ENCODE data around the gene MDFI. TPM values are rescaled to one million over a fixed set of nuclear protein-coding genes. Genes with fewer than 3 reads are reported as not detected.

The MDFI gene
- total RNA-seq, 1 donor from 2014 or later = 11.0 TPM

GRCh38 chr6:41623330-41623729 lies 14.9 kb upstream of the MDFI start:
- Histone ChIP-seq H3K36me3 (no peaks in the 10 kb centered on the region), H3K9me3 (no peaks in the 10 kb centered on the region), H3K27me3 (no peaks in the 10 kb centered on the region), H3K27ac (no peak overlapping the region), H3K4me1 (no peaks in the 10 kb centered on the region), H3K4me3 (no peak overlapping the region)
- intact Hi-C loops (cut with DNase I) = no loop called here
- no peak for DNase-seq
- TF ChIP-seq, protein P1, sequence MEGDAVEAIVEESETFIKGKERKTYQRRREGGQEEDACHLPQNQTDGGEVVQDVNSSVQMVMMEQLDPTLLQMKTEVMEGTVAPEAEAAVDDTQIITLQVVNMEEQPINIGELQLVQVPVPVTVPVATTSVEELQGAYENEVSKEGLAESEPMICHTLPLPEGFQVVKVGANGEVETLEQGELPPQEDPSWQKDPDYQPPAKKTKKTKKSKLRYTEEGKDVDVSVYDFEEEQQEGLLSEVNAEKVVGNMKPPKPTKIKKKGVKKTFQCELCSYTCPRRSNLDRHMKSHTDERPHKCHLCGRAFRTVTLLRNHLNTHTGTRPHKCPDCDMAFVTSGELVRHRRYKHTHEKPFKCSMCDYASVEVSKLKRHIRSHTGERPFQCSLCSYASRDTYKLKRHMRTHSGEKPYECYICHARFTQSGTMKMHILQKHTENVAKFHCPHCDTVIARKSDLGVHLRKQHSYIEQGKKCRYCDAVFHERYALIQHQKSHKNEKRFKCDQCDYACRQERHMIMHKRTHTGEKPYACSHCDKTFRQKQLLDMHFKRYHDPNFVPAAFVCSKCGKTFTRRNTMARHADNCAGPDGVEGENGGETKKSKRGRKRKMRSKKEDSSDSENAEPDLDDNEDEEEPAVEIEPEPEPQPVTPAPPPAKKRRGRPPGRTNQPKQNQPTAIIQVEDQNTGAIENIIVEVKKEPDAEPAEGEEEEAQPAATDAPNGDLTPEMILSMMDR (IDR thresholded peaks at IDR 0.05) = no peak
- ATAC-seq = no peak

DNA sequence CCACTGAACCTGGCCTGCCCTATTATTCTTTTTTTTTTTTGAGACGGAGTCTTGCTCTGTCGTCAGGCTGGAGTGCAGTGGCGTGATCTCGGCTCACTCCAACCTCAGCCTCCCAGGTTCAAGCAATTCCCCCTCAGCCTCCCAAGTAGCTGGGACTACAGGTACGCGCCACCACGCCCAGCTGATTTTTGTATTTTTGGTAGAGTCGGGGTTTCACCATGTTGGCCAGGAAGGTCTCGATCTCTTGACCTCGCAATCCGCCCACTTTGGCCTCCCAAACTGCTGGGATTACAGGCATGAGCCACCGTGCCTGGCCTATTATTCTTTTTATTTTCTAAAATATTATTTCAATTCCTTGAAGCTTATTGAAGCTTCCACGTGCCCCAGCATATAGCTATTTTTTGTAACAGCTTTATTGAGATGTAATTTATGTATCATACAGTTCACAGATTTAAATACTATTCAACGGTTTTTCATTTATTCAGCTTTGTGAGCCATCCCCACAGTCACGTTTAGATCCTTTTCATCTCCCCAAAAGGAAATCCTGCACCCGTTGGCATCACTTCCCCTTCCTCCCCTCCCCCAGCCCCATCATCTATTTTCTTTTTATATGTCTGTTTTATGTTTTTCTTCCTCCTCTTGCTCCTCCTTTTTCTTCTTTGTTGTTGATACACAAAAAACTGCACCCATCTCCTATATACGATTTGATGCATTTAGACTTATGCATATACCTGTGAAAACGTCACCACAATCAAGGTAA lies 13.5 kb upstream of the MDFI start:
- no peak for DNase-seq
- intact Hi-C loops (cut with DNase I) = no loop called here
- H3K27me3 ChIP-seq = no peaks in the 10 kb centered on the region
- no peaks in the 10 kb centered on the region for H3K36me3 ChIP-seq
- ATAC-seq = no peak
- TF ChIP-seq, protein P1 (IDR thresholded peaks at IDR 0.05) = no peak
- H3K9me3 ChIP-seq = no peaks in the 10 kb centered on the region
- H3K4me1 ChIP-seq = no peaks in the 10 kb centered on the region
- H3K27ac ChIP-seq = no peak overlapping the region
- no peak overlapping the region for H3K4me3 ChIP-seq

- ATAC-seq = no peak
These were observed 12.8 kb upstream of the MDFI start for GRCh38 chr6:41625442-41625841.

GRCh38 chr6:41626022-41626421 lies 12.2 kb upstream of the MDFI start:
- no peaks in the 10 kb centered on the region for H3K36me3 ChIP-seq
- no peaks in the 10 kb centered on the region for H3K9me3 ChIP-seq
- ATAC-seq (no peak), DNase-seq (no peak)
- no peak overlapping the region for H3K4me3 ChIP-seq
- H3K27me3 ChIP-seq = no peaks in the 10 kb centered on the region
- H3K27ac ChIP-seq = no peak overlapping the region
- TF ChIP-seq, protein P1 (IDR thresholded peaks at IDR 0.05) = no peak
- intact Hi-C loops (cut with DNase I) = no loop called here
- no peaks in the 10 kb centered on the region for H3K4me1 ChIP-seq

More at GRCh38 chr6:41625442-41625841, 12.8 kb upstream of the MDFI start:
- TF ChIP-seq, protein P1 (IDR thresholded peaks at IDR 0.05) = no peak
- Histone ChIP-seq H3K4me1 (no peaks in the 10 kb centered on the region), H3K27me3 (no peaks in the 10 kb centered on the region), H3K9me3 (no peaks in the 10 kb centered on the region), H3K27ac (no peak overlapping the region), H3K36me3 (no peaks in the 10 kb centered on the region), H3K4me3 (no peak overlapping the region)
- DNase-seq = peak; percentile 45
- intact Hi-C loops (cut with DNase I) = no loop called here

GRCh38 chr6:41626917-41627316 lies 11.4 kb upstream of the MDFI start:
- Histone ChIP-seq H3K27me3 (no peaks in the 10 kb centered on the region), H3K4me1 (no peaks in the 10 kb centered on the region), H3K4me3 (no peak overlapping the region), H3K27ac (no peak overlapping the region), H3K36me3 (no peaks in the 10 kb centered on the region), H3K9me3 (no peaks in the 10 kb centered on the region)
- TF ChIP-seq, protein P1 (IDR thresholded peaks at IDR 0.05) = no peak
- peak; percentile 15 for DNase-seq
- no peak for ATAC-seq
- intact Hi-C loops (cut with DNase I) = no loop called here
